Umbilical cord (tissue), 2 donors: Measurements from ENCODE around the gene SIX1. TPM values are rescaled to one million over a fixed set of nuclear protein-coding genes. Genes with fewer than 3 reads are reported as not detected.

Experiments used
- DNase-seq: peaks from one replicate; pipeline ENCODE4 v3.0.0-alpha.2; 2015; ENCODE audit warnings: low spot score
- total RNA-seq: library from RNA; depleted of rRNA; stranded (reverse); fragments of >200 nt; gene quantifications from one replicate; pipeline ENCODE4 v1.2.3, GENCODE V29; 2014; ENCODE audit warnings: low replicate concordance; ENCODE audit not compliant: insufficient read depth

SIX1 gene
- total RNA-seq, 1 donor from 2014 or later = 1.2 TPM

DNA sequence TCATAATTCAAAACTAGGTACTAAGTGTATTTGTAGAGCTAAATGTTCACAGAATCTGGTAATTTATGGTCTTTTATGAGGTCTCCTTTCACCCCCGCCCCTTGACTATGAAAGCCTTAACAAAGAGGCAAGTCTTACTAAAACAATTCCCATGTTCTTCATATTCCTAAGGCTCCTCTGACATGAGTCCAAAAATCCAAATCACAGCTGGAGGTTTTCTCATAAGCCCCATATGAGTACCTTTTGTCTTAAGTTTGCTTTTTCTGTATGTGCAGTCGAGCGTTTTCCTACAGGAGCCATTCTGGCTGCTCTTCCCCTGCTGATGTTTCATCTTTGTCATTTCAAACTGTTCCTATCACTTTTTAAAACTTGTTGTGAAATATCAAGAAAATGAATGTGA, 55.2 kb downstream of the SIX1 start:
- no peak for DNase-seq

Other genes starting within 250 kb of the SIX1 start
- 2.2 TPM for gene C14orf39, start 163.4 kb downstream of the SIX1 start, total RNA-seq
- gene SIX6, start 140.3 kb downstream of the SIX1 start, total RNA-seq = 1.2 TPM
- 2.6 TPM for gene SIX4, start 74.9 kb upstream of the SIX1 start, total RNA-seq
- gene MNAT1, start 85.3 kb upstream of the SIX1 start, total RNA-seq = 37.6 TPM